DND-41 (cell line): ENCODE data around the gene KIF1A.

Experiments
- CTCF ChIP-seq: IDR thresholded peaks from 2 replicates; pipeline ENCODE4 v1.5.1; 2012; ENCODE audit warnings: borderline replicate concordance, low read length, moderate library complexity, mild to moderate bottlenecking; ENCODE audit not compliant: poor library complexity, severe bottlenecking; ENCODE audit errors: extremely low read depth
- EZH2 ChIP-seq: IDR thresholded peaks from 3 replicates; pipeline ENCODE4 v1.6.1; 2012; ENCODE audit warnings: borderline replicate concordance, low read depth, mild to moderate bottlenecking, moderate library complexity, low read length, inconsistent platforms; ENCODE audit not compliant: severe bottlenecking

- TF ChIP-seq CTCF = no peak
- TF ChIP-seq EZH2 = no peak
Measured at GRCh38 chr2:240821429-240821778, 1.4 kb upstream of the KIF1A start.
